HG02981 (cell line): ENCODE measurements around the gene B4GALT3.

ENCODE experiments used
- ATAC-seq: cut with Tn5 transposase; IDR thresholded peaks from one replicate; pipeline ENCODE4 v1.9.1; 2021; ENCODE audit warnings: mild to moderate bottlenecking, moderate library complexity; ENCODE audit not compliant: unreplicated experiment

The B4GALT3 gene

DNA sequence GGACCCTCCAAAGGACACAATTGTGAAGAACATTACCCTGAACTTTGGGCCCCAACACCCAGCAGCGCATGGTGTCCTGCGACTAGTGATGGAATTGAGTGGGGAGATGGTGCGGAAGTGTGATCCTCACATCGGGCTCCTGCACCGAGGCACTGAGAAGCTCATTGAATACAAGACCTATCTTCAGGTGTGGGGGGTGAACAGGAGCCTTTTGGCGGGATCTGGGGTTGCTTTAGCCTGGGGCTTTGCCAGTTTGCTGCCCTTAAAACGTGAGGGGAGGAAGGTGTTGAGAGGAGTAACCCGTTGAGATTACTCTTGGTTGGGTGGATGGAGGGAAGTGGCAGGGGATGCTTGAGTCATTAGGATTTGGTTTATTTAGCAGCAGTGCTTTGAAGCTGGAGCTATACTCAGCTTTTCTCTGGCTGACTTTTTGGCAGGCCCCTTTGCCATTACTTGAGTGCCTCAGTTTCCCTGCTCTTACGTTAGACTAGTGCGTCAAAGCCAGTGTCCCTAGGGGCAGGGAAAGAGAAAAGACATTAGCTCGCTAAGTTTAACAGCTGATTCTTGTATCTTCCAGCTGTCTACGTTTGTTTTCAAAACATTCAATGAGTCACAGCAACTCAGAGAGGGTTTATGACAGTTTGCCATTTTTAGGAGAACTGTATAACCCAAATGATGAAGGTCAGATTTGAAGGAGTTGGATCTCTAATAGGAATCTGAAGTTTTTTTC lies 29.3 kb upstream of the B4GALT3 start:
- ATAC-seq = no peak

- peak; percentile 97 for ATAC-seq
These were observed 24.8 kb upstream of the B4GALT3 start, which contains the start of gene NDUFS2 for GRCh38 chr1:161201836-161202712. Gene NDUFS2 (plus strand): TSS chr1:161202367. CDS start chr1:161202386, 19 bp downstream.

- ATAC-seq = no peak
These were observed 23.9 kb upstream of the B4GALT3 start for GRCh38 chr1:161200992-161201835.

DNA sequence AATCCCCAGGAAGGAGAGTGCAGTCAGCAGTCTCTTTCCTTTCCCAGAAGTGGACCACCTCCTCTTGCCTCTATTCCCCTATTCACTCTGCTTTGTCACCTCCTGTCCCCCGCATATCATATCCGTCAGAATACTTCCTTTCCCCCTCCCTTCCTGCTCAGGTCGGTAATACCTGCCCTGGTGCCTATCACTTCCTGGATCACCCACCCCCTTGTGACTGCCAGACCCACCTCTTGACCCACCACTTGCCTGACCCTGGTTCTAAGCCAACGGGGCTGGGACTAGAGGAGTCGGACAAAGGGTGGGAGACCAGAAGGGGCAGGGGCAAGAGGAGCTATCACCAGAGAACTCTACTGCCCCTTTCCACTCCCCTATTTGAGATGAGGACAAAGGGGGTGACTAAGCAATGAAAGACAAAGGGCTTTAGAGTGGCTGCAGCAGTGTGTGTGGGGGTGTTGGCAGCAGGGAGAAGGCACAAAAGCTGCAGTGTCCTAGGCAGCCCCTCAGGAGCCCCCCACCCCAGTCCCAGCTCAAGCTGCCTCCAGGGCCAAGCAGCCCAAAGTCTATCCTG lies 23.2 kb upstream of the B4GALT3 start:
- ATAC-seq = no peak

DNA sequence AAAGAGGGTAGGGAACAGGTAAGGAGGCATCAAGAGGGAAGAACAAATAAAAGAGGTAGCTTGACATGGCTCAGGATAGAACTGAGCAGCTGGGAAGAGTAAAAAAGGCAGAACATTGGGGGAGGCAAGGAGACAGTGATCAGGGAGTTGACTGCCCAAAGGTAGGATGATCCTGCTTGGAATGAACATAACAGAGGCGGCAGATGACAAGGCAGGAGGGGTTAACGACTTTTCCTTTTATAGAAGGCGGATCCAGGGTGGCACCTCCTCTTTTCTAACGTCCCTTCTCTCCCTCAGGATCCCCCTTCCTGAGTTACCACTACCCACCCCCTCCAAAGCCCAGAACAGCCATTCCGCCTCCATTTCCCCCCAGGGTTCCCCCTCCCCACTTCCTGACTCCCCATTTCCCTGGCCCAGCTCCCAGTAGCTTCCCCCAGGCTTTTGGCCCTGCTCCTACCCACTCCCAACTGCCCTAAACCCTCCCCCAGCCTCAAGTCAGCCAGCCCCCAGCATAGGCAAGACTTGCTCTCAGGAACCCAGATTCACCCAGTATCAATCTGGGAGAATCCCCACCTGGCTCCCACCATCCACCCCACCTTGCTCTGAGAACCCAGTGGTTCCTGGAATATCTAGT lies 22.3 kb upstream of the B4GALT3 start:
- no peak for ATAC-seq

GRCh38 chr1:161198897-161199431 lies 21.7 kb upstream of the B4GALT3 start, which contains the start of gene ADAMTS4:
Gene ADAMTS4 (minus strand): TSS chr1:161199054. CDS start chr1:161198627, 427 bp downstream.
- no peak for ATAC-seq

GRCh38 chr1:161198194-161198896 lies 21.0 kb upstream of the B4GALT3 start:
- no peak for ATAC-seq

GRCh38 chr1:161197560-161198193 lies 20.4 kb upstream of the B4GALT3 start:
- ATAC-seq = no peak

DNA sequence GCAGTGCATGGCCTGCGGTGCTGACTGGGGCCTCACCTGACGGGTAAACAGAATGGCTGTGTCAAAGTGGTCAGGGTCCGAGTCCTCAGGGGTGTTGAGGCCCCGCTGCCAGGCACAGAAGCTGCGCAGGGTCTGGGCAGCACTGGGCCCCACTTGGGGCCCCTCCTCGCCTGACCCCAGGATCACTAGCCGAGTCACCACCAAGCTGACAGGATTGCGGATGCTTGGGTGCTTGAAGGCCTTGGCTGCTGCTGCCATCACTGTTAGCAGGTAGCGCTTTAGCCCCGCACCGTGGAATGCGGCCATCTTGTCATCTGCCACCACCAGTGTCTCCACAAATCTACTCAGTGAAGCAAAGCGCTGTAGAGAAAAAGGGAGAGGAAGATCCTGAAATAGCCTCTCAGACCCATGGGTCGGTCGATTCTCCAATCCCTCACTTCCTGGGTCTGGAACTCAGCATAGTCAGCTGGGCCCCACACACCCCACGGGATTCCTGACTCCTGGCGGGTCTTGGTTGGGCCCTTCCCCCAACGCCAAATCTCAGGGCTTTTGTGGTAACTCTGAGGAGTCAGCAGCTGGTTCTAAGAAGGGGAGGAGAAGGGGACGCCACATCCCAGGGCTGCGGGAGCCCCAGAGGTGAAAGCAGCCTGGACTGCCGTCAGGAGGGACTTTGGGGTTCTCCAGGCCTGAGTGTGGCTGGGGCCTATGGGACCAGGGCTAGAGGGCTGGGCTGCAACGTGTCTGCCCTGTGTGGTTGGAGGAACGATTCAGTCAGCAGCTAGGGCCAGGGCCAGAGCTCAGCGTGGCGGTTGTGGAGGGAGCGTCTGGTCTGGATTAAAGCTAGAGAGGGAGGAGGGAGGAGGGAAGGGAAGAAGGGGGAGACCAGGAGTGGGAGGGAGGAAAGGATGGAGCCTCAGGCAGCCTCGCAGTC lies 19.5 kb upstream of the B4GALT3 start:
- ATAC-seq = no peak

DNA sequence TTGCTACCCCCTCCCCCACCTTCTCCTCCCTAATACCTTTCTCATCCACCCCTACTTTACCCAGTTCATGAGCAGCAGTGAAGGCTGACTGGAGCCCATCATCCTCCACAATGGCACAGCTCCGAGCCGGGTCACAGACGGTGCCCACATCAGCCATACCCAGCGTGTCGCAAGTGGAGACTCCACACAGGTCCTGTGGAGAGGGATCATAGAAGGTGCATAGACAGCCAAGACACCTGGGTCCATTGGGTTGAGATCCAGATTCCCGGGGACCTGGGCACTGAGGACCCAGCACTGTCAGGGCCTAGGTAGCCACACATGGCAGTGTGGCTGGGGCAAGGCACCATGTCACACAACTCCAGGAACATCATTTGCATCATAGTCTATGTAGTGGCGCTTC lies 18.8 kb upstream of the B4GALT3 start:
- ATAC-seq = no peak

DNA sequence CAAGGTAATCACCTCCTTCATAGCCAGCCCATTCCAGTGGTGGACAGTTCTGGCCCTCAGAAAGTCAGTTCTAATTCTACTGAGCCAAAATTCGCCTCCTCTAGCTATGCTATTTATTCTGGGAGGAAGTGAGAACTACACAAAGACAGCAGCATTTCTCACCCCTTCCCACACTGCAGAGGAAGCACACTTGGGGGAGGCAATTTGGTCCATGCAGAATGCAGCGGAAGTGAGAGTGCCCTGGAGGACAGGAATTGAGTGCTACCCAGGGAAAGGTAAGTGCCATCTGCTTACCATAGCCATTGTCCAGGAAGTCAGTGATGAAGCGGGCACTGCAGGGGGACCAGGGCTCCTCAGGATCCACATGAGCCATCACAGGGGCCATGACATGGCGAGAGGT lies 17.9 kb upstream of the B4GALT3 start:
- no peak for ATAC-seq

DNA sequence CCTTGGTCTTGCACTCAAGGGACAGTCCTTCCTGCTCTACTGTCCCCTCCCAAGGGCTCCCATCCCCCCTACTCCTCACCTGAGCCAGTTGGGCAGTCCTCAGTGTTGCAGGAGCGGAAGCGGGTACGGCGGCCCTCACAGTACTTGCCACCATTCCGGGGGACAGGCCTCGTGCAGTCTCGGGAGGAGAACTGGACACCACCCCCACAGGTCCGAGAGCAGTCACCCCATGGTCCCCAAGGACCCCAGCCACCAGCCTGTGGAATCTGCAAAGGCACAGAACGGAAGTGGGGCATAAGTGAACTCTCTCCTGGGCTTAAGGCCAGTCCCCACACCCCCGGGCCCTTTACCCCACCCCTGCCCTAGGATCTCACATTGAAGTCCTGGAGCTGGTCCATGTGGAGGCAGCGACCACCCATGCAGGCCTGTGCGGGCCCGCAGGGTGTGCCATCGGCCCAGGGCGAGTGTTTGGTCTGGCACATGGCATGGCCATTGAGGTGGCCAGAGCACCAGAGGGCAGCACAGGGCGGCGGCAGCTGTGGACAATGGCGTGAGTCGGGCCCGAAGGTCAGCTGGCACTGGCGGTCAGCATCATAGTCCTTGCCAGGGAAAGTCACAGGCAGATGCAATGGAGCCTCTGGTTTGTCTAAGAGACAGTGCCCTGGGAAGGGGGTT lies 16.4 kb upstream of the B4GALT3 start:
- no peak for ATAC-seq

- peak; percentile 74 for ATAC-seq
These were observed 15.5 kb upstream of the B4GALT3 start for GRCh38 chr1:161192476-161193465.

DNA sequence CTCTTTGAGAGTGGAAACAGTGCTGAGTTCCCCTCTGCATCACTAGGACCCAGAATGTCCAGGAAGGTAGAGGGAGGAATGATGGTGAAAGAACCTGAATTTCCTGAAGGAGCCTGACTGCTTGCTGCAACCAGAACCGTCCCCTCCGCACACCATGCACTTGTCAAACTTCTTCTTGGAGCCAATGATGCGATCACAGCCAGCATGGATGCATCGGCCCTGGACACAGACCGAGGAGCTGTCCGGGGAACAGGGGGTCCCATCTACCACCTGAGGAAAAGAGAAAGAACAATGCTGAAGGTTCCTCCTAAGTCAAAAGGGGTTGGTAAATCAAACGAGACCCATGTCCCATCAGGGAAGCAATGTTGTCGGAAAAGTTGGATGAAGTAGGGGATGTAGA lies 14.7 kb upstream of the B4GALT3 start:
- ATAC-seq = no peak

DNA sequence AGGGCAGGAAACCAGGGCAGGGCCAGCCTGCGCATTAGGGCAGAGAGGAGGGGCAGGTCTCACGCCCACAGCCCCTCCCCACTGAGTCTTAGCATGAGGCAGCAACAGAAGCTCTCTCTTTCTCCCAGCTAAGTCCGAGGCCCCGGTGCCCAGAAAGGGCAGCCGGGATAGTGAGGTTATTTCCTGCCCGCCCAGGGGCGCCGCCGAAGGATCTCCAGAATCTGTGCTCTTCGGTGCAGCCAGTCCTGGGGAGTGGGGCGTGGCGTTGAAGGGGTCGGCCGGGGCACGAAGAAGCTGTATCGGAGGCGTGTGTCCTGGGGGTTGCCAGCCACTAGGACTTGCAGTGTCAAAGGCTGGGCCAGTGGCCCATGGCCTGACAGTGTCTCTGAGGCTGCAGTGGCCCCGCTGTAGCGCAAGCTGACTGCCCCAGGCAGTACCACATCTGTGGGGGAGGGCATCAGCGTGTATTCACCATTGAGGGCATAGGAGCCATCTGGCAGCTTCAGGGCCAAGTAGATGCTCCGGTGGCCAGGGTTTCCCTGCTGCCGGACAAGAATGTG lies 13.7 kb upstream of the B4GALT3 start:
- no peak for ATAC-seq

GRCh38 chr1:161189036-161189435 lies 11.7 kb upstream of the B4GALT3 start:
- ATAC-seq = no peak
